NCI-H226 (cell line): ENCODE results near the gene PRPSAP2.

ENCODE experiments used
- DNase-seq: peaks from one replicate; pipeline ENCODE4 v3.0.0-alpha.2; 2015

PRPSAP2 gene

GRCh38 chr17:18963126-18964017 lies 105.4 kb downstream of the PRPSAP2 start:
- DNase-seq = no peak

GRCh38 chr17:18964018-18964351 lies 106.1 kb downstream of the PRPSAP2 start:
- DNase-seq = no peak

GRCh38 chr17:18964550-18964949 lies 106.6 kb downstream of the PRPSAP2 start:
- DNase-seq = no peak

GRCh38 chr17:18965530-18966236 lies 107.8 kb downstream of the PRPSAP2 start:
- no peak for DNase-seq

GRCh38 chr17:18966831-18967624 lies 109.1 kb downstream of the PRPSAP2 start:
- DNase-seq = no peak

GRCh38 chr17:18967916-18968315 lies 110.0 kb downstream of the PRPSAP2 start:
- DNase-seq = peak; percentile 38

GRCh38 chr17:18968345-18968744 lies 110.4 kb downstream of the PRPSAP2 start:
- DNase-seq = no peak

GRCh38 chr17:18968945-18969887 lies 111.3 kb downstream of the PRPSAP2 start:
- DNase-seq = peak; percentile 61

GRCh38 chr17:18970582-18971480 lies 112.9 kb downstream of the PRPSAP2 start:
- DNase-seq = no peak

- no peak for DNase-seq
Observed at GRCh38 chr17:18971801-18972200, 113.9 kb downstream of the PRPSAP2 start.

GRCh38 chr17:18974407-18975149 lies 116.6 kb downstream of the PRPSAP2 start:
- DNase-seq = no peak

- no peak for DNase-seq
Observed at GRCh38 chr17:18975597-18975996, 117.7 kb downstream of the PRPSAP2 start.

- no peak for DNase-seq
Observed at GRCh38 chr17:18976201-18976600, 118.3 kb downstream of the PRPSAP2 start.

- DNase-seq = no peak
Observed at GRCh38 chr17:18977021-18977420, 119.1 kb downstream of the PRPSAP2 start.

GRCh38 chr17:18977646-18978045 lies 119.7 kb downstream of the PRPSAP2 start:
- no peak for DNase-seq

- no peak for DNase-seq
Observed at GRCh38 chr17:18978050-18978449, 120.1 kb downstream of the PRPSAP2 start.

GRCh38 chr17:18978655-18979054 lies 120.7 kb downstream of the PRPSAP2 start:
- no peak for DNase-seq
